NB4 (cell line): ENCODE results near the gene AADAT.

Source experiments
- DNase-seq: peaks from one replicate; pipeline ENCODE4 v3.0.0; 2010; ENCODE audit warnings: low read depth
- H3K4me3 ChIP-seq: one replicate; pipeline ENCODE4 v1.5.1; 2011; ENCODE audit warnings: mild to moderate bottlenecking, low read depth, low read length, moderate library complexity
- MYC ChIP-seq: IDR thresholded peaks from 2 replicates; pipeline ENCODE4 v1.6.1; 2011; ENCODE audit warnings: low read depth, low read length
- POLR2A ChIP-seq: IDR thresholded peaks from 2 replicates; pipeline ENCODE4 v1.6.1; 2011; ENCODE audit warnings: mild to moderate bottlenecking; ENCODE audit not compliant: insufficient read length; ENCODE audit errors: extremely low read depth
- TF ChIP-seq, protein P1 (sequence below): IDR thresholded peaks from 2 replicates; pipeline ENCODE4 v1.6.1; 2011; ENCODE audit warnings: low read depth, low read length
- TF ChIP-seq, protein P2 (sequence below): IDR thresholded peaks from one replicate; pipeline ENCODE4 v1.5.1; 2012; ENCODE audit warnings: low read depth, low read length

The AADAT gene

DNA sequence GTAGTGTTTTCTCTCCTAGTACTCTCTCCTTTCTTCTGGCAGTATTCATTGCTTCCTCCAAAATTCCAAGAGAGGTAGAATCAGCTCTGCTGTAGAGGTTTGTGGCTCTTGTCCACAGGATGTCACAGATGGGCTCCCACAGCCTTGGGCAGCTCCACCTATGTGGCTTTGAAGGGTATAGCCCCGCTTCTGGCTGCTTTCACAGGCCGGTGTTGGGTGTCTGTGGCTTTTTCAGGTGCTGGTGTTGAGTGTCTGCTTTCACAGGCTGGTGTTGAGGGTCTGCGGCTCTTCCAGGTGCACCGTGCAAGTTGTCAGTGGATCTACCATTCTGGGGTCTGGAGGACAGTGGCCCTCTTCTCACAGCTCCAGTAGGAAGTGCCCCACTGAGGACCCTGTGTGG, 7.9 kb upstream of the AADAT start:
- no peak for DNase-seq
- TF ChIP-seq MYC (no peak), POLR2A (no peak)
- TF ChIP-seq, protein P1, sequence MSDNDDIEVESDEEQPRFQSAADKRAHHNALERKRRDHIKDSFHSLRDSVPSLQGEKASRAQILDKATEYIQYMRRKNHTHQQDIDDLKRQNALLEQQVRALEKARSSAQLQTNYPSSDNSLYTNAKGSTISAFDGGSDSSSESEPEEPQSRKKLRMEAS = no peak
- TF ChIP-seq, protein P2, sequence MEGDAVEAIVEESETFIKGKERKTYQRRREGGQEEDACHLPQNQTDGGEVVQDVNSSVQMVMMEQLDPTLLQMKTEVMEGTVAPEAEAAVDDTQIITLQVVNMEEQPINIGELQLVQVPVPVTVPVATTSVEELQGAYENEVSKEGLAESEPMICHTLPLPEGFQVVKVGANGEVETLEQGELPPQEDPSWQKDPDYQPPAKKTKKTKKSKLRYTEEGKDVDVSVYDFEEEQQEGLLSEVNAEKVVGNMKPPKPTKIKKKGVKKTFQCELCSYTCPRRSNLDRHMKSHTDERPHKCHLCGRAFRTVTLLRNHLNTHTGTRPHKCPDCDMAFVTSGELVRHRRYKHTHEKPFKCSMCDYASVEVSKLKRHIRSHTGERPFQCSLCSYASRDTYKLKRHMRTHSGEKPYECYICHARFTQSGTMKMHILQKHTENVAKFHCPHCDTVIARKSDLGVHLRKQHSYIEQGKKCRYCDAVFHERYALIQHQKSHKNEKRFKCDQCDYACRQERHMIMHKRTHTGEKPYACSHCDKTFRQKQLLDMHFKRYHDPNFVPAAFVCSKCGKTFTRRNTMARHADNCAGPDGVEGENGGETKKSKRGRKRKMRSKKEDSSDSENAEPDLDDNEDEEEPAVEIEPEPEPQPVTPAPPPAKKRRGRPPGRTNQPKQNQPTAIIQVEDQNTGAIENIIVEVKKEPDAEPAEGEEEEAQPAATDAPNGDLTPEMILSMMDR = no peak
- no peak overlapping the region for H3K4me3 ChIP-seq

DNA sequence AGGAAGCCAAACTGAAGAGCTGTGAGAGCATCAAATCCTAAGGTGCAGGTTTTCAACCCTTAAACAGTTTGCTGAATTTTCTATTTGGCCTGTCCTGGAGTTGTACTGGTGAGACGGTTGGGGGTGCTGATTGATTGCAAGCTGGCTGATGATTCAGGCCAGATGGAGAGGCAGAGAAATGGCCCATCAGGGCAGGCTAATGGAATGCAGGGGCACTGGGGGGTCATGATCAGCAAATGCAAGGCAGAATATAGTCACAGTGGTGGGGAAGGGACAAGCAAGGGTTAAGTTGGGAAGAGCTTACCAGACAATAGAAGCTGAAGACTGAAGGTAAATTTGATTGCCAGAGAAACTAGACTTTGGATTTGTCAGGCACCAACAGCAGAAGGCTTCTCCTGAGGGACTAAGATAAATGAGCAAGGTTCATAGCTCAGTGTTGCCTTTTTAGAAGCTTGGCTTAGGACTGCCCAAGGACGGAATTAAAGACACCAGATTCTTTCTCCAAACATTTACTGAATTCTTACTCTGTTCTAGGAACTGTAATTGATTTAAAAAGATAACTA, 4.3 kb upstream of the AADAT start:
- no peak overlapping the region for H3K4me3 ChIP-seq
- no peak for TF ChIP-seq MYC
- TF ChIP-seq, protein P2 = no peak
- TF ChIP-seq, protein P1 = no peak
- no peak for TF ChIP-seq POLR2A
- no peak for DNase-seq

DNA sequence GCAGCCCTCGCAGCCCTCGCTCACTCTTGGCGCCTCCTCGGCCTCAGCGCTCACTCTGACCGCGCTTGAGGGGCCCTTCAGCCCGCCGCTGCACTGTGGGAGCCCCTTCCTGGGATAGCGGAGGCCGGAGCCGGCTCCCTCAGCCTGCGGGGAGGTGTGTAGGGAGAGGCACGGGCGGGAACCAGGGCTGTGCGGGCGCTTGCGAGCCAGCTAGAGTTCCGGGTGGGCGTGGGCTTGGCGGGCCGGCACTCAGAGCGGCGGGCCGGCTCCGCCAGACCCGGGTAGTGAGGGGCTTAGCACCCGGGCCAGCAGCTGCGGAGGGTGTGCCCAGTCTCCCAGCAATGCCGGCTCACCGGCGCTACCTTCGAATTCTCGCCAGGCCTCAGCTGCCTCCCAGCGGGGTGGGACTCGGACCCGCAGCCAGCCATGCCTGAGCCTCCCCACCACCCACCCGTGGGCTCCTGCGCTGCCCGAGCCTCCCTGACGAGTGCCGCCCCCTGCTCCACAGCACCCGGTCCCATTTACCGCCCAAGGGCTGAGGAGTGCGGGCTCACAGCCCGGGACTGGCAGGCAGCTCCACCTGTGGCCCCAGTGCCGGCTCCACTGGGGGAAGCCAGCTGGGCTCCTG, 1.4 kb upstream of the AADAT start:
- no peak for DNase-seq
- TF ChIP-seq POLR2A = no peak
- TF ChIP-seq, protein P2 = no peak
- no peak for TF ChIP-seq MYC
- TF ChIP-seq, protein P1 = no peak
- H3K4me3 ChIP-seq = no peak overlapping the region

DNA sequence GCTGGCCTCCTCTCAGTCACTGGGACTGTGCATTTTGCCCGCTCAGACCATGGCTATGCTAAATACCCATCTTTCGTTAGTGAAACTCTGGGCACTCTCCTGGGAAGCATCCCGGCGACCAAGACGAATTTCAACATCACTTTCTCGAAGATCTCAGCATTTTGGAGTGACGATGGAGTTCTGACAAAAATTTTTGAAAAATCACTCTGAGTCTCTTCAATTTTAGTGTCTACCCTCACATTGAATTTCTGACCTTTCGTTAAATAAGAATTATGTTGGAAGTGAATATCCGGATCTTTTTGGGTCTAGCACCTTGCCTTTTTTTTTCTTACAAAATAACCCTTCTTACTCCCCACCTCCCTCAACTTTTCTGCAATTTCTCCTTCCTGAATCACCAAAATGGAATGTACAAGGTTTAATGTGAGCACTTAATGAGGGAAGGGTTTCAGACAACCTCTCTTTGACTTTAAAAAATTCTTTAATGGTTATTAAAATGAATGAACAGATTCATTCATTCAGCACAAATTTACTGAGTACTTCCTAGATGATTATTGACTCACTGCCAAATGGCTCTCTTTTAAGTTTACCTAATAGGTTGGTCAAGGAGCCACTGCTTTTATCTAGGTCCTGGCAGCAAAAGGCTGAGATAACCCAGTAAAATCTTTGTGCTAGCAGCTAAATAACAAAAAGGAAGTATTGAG, 746 bp upstream of the AADAT start:
- TF ChIP-seq MYC (no peak), POLR2A (no peak)
- TF ChIP-seq, protein P2 = no peak
- TF ChIP-seq, protein P1 = no peak
- DNase-seq = no peak
- no peak overlapping the region for H3K4me3 ChIP-seq

DNA sequence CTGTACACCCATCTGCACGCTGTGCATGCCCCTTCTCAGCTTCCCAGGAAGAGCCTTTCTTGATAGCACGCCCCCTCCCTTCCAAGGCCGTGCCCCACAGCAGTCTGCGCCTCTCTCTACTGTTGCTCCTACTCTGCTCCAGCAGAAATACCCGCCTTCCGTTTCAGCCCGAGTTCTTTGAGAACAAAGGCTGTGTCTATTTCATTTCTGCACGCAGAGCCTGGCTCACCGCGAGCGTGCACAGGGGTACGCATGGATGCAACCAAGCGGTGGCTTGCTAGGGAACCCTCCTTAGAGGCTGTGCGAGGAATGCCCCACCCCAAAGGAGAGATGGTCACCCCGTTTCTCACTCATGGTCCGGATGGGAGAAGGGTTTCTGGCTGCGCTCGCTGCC, 485 bp downstream of the AADAT start:
- no peak overlapping the region for H3K4me3 ChIP-seq
- no peak for DNase-seq
- TF ChIP-seq, protein P2 = no peak
- TF ChIP-seq, protein P1 = no peak
